MM.1S (cell line): ENCODE measurements around the gene CDKN2AIP.

Source experiments
- DNase-seq: peaks from one replicate; pipeline ENCODE4 v3.0.0-alpha.2; 2015
- H2AFZ ChIP-seq: fragments of 300-600 bp; sonication (generic); 2 replicates; pipeline ENCODE4 v1.6.0; 2016; ENCODE audit warnings: antibody characterized with exemption, low read length
- H3F3A ChIP-seq: fragments of 300-600 bp; sonication (generic); 2 replicates; pipeline ENCODE4 v1.6.1; 2016; ENCODE audit warnings: mild to moderate bottlenecking, antibody characterized with exemption, low read length, moderate library complexity, mixed read lengths; ENCODE audit not compliant: insufficient read depth
- H3K27ac ChIP-seq: fragments of 300-600 bp; sonication (generic); 2 replicates; pipeline ENCODE4 v1.5.1; 2016; ENCODE audit warnings: mild to moderate bottlenecking, low read length
- H3K27me3 ChIP-seq: fragments of 300-600 bp; sonication (generic); replicated peaks from 2 replicates; pipeline ENCODE4 v1.6.0; 2016; ENCODE audit warnings: low read length; ENCODE audit not compliant: insufficient read depth
- H3K36me3 ChIP-seq: fragments of 300-600 bp; sonication (generic); replicated peaks from 2 replicates; pipeline ENCODE4 v1.6.1; 2016; ENCODE audit warnings: mild to moderate bottlenecking, low read length, mixed read lengths; ENCODE audit not compliant: insufficient read depth
- H3K4me1 ChIP-seq: fragments of 300-600 bp; sonication (generic); 2 replicates; pipeline ENCODE4 v1.6.1; 2016; ENCODE audit warnings: low read length, mixed read lengths
- H3K4me2 ChIP-seq: fragments of 300-600 bp; sonication (generic); 2 replicates; pipeline ENCODE4 v1.6.0; 2016; ENCODE audit warnings: low read depth, low read length
- H3K4me3 ChIP-seq: fragments of 300-600 bp; sonication (generic); 2 replicates; pipeline ENCODE4 v1.5.1; 2016; ENCODE audit warnings: low read length, mixed read lengths
- H3K79me2 ChIP-seq: fragments of 300-600 bp; sonication (generic); 2 replicates; pipeline ENCODE4 v1.6.1; 2016; ENCODE audit warnings: mixed run types, low read length, mixed read lengths
- H3K9ac ChIP-seq: fragments of 300-600 bp; sonication (generic); 2 replicates; pipeline ENCODE4 v1.6.1; 2016; ENCODE audit warnings: low read length, mixed read lengths
- H3K9me2 ChIP-seq: fragments of 300-600 bp; sonication (generic); replicated peaks from 2 replicates; pipeline ENCODE4 v1.6.1; 2016; ENCODE audit warnings: mild to moderate bottlenecking, low read length, mixed read lengths; ENCODE audit not compliant: insufficient read depth
- H3K9me3 ChIP-seq: fragments of 300-600 bp; sonication (generic); replicated peaks from 2 replicates; pipeline ENCODE4 v1.6.1; 2016; ENCODE audit warnings: mild to moderate bottlenecking, low read length, mixed read lengths; ENCODE audit not compliant: insufficient read depth
- H4K20me1 ChIP-seq: fragments of 300-600 bp; sonication (generic); 2 replicates; pipeline ENCODE4 v1.6.1; 2016; ENCODE audit warnings: mild to moderate bottlenecking, low read length, moderate library complexity, mixed read lengths; ENCODE audit not compliant: insufficient read depth
- EZH2 ChIP-seq: fragments of 300-600 bp; sonication (generic); optimal IDR thresholded peaks from 2 replicates; pipeline ENCODE3; 2017; ENCODE audit warnings: low read depth, mild to moderate bottlenecking, antibody characterized with exemption, low read length, mixed read lengths
- EZH2phosphoT487 ChIP-seq: fragments of 300-600 bp; sonication (generic); IDR thresholded peaks from 2 replicates; pipeline ENCODE4 v1.6.1; 2018; ENCODE audit warnings: antibody characterized with exemption, low read length
- TF ChIP-seq, protein P1 (sequence below): fragments of 300-600 bp; sonication (generic); IDR thresholded peaks from 2 replicates; pipeline ENCODE4 v1.5.1; 2016; ENCODE audit warnings: antibody characterized with exemption, low read length, mixed read lengths

The CDKN2AIP gene

DNA sequence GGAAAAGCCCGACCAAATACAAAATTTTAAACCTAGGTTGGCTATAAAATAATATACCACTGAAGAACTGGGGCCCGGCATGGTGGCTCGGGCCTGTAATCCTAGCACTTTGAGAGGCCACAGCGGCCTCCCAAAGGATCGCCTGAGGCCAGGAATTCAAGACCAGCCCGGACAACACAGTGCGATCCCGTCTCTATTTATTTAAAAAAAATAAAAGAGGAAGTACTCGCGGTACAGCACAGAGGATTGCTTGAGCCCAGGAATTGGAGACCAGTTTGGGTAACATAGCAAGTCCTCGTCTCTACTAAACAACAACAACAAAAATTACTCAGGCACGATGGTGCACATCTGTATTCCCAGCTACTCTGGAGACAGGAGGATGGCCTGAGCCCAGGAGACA is 44.8 kb upstream of the CDKN2AIP start:
- no peak for DNase-seq
- Histone ChIP-seq H3K27ac (no peak overlapping the region), H2AFZ (no peak overlapping the region), H3K36me3 (no peaks in the 10 kb centered on the region), H3F3A (no peaks in the 10 kb centered on the region), H3K79me2 (no peaks in the 10 kb centered on the region), H3K27me3 (no peaks in the 10 kb centered on the region), H3K4me3 (no peak overlapping the region), H3K4me2 (no peak overlapping the region), H3K4me1 (no peaks in the 10 kb centered on the region), H3K9ac (no peak overlapping the region), H4K20me1 (no peaks in the 10 kb centered on the region), H3K9me2 (no peaks in the 10 kb centered on the region), H3K9me3 (no peaks in the 10 kb centered on the region)
- TF ChIP-seq, protein P1, sequence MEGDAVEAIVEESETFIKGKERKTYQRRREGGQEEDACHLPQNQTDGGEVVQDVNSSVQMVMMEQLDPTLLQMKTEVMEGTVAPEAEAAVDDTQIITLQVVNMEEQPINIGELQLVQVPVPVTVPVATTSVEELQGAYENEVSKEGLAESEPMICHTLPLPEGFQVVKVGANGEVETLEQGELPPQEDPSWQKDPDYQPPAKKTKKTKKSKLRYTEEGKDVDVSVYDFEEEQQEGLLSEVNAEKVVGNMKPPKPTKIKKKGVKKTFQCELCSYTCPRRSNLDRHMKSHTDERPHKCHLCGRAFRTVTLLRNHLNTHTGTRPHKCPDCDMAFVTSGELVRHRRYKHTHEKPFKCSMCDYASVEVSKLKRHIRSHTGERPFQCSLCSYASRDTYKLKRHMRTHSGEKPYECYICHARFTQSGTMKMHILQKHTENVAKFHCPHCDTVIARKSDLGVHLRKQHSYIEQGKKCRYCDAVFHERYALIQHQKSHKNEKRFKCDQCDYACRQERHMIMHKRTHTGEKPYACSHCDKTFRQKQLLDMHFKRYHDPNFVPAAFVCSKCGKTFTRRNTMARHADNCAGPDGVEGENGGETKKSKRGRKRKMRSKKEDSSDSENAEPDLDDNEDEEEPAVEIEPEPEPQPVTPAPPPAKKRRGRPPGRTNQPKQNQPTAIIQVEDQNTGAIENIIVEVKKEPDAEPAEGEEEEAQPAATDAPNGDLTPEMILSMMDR, result no peak
- TF ChIP-seq EZH2phosphoT487 (no peak), EZH2 (no peak)

GRCh38 chr4:183400035-183400434 is 44.4 kb upstream of the CDKN2AIP start:
- no peaks in the 10 kb centered on the region for H3K27me3 ChIP-seq
- H3K79me2 ChIP-seq, result no peaks in the 10 kb centered on the region
- H3F3A ChIP-seq, result no peaks in the 10 kb centered on the region
- no peaks in the 10 kb centered on the region for H3K9me2 ChIP-seq
- H3K9ac ChIP-seq, result no peak overlapping the region
- H3K9me3 ChIP-seq, result no peaks in the 10 kb centered on the region
- no peak for DNase-seq
- H3K4me2 ChIP-seq, result no peak overlapping the region
- no peak overlapping the region for H3K27ac ChIP-seq
- TF ChIP-seq EZH2, result no peak
- no peak for TF ChIP-seq EZH2phosphoT487
- TF ChIP-seq, protein P1, result no peak
- no peaks in the 10 kb centered on the region for H3K4me1 ChIP-seq
- no peak overlapping the region for H3K4me3 ChIP-seq
- H2AFZ ChIP-seq, result no peak overlapping the region
- H4K20me1 ChIP-seq, result no peaks in the 10 kb centered on the region
- H3K36me3 ChIP-seq, result no peaks in the 10 kb centered on the region

DNA sequence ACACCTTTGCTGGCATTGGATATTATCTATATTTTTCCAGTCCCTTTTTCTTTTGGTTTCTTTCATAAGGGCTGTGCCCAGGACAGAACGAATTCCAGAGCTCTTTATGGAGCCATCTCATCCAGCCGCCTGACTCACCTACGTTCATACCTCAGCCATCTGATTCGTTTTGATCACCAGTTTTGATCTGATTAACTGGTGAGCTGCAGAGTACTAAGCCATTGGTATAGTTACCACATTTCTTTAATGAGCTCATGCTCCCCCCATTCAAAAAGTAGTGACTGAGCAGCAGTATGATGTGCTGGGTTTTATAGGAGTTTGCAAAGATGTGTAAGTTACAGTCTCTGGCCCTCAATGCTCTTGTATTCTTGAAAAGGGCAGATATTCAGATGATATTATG is 43.0 kb upstream of the CDKN2AIP start:
- Histone ChIP-seq H3K36me3 (no peaks in the 10 kb centered on the region), H3K4me1 (no peaks in the 10 kb centered on the region), H2AFZ (no peak overlapping the region), H4K20me1 (no peaks in the 10 kb centered on the region), H3K9me2 (no peaks in the 10 kb centered on the region), H3K27ac (no peak overlapping the region), H3K9me3 (no peaks in the 10 kb centered on the region), H3K79me2 (no peaks in the 10 kb centered on the region), H3K27me3 (no peaks in the 10 kb centered on the region), H3K4me3 (no peak overlapping the region), H3K9ac (no peak overlapping the region), H3F3A (no peaks in the 10 kb centered on the region), H3K4me2 (no peak overlapping the region)
- TF ChIP-seq EZH2 (no peak), EZH2phosphoT487 (no peak)
- TF ChIP-seq, protein P1, result no peak
- no peak for DNase-seq

DNA sequence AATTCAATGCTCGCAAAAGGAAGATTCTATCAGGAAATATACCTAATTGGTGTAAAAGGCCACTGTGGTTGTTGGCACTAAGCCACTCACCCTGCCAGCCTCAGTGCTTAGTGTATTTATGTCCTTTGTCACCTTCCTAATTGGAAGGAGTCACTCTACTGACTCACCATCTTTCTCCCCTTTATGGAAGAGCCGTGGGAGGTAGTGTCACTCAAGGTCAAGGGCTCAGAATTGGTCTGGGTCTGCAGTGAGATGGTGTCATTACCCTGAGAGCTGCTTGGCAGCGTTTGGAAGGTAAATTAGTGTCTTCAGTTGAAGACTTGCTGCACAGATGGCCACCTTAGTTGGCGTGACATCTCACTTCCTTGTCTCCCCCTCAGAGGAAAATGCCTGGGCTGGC is 41.7 kb upstream of the CDKN2AIP start:
- Histone ChIP-seq H3K9me2 (no peaks in the 10 kb centered on the region), H3F3A (0 out of 2 replicates have a peak, but pooled peaks cover 3% of the 10 kb centered on the region), H3K9me3 (no peaks in the 10 kb centered on the region), H3K4me3 (no peak overlapping the region), H3K79me2 (no peaks in the 10 kb centered on the region), H3K27me3 (no peaks in the 10 kb centered on the region), H2AFZ (no peak overlapping the region), H4K20me1 (no peaks in the 10 kb centered on the region), H3K4me2 (no peak overlapping the region), H3K27ac (no peak overlapping the region), H3K4me1 (no peaks in the 10 kb centered on the region), H3K9ac (no peak overlapping the region), H3K36me3 (no peaks in the 10 kb centered on the region)
- DNase-seq, result no peak
- TF ChIP-seq, protein P1, result no peak
- no peak for TF ChIP-seq EZH2
